HG03066 (cell line): ENCODE data around the gene KIR3DL2.
"Not testable (repeated sequence)": the region's sequence is repeated elsewhere in the genome, so short reads cannot be mapped to it uniquely, and the experiment has no call there.

Experiments used
- ATAC-seq: cut with Tn5 transposase; IDR thresholded peaks from one replicate; pipeline ENCODE4 v1.9.1; 2021; ENCODE audit warnings: low read depth; ENCODE audit not compliant: unreplicated experiment

KIR3DL2 gene

GRCh38 chr19:54863459-54863858, 13.2 kb downstream of the KIR3DL2 start:
- not testable (repeated sequence) for ATAC-seq

DNA sequence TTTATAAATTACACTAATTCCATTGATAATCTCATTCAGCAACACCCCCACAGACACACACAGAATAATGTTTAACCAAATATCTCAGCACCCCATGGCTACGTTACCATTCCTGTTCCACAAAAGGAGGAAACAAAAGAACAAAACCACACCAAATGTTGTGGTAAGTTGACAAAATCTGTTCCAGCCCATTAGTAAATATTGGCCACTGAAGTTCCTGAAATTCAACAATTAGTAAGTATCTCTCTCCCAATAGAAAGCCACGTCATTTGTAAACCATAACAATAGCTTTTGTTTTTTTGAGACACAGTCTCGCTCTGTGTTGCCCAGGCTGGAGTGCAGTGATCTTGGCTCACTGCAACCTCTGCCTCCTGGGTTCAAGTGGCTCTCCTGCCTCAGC, 21.5 kb downstream of the KIR3DL2 start:
- ATAC-seq = no peak

- ATAC-seq = no peak
These were observed 23.7 kb downstream of the KIR3DL2 start, which contains the start of gene FCAR for GRCh38 chr19:54873990-54874389. Gene FCAR (plus strand): TSS chr19:54874235. CDS start chr19:54874290, 55 bp downstream.

- no peak for ATAC-seq
These were observed 25.3 kb downstream of the KIR3DL2 start for GRCh38 chr19:54875506-54875905.

- no peak for ATAC-seq
These were observed 27.2 kb downstream of the KIR3DL2 start for GRCh38 chr19:54877471-54877870.

DNA sequence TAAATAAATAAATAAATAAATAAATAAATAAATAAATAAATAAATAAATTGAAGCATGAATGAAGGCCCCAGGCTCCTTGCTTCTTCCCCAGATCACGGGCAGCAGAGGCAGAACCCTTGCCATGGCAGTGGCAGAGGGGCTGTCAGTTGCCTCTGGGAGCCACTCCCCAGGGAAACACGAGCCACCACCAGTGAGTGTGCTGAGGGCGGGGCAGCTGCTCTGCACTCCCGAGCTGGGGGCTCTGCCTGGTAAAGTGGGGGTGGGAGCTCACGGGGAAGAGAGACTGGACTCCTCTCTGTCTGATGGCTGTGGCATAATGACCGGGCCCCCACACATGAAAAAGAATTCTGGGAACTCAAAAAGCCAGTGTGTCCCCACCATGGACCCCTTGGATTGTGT, 31.6 kb downstream of the KIR3DL2 start:
- no peak for ATAC-seq

DNA sequence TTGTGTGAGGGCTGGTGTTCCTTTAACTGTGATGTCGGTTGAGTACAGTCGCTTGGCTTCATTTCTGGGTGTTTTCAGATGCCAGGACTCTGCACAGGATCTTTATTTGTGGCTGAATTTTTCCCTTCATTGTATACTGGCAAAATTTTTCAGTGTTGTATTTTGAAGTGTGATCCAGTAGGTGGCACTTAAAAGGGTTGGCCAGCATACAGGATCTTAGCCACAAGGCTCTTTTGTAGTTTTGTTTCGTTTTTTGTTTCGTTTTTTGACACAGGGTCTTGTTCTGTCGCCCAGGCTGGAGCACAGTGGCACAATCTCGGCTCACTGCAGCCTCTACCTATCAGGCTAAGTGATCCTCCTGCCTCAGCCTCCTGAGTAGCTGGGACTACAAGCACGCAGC, 32.5 kb downstream of the KIR3DL2 start:
- no peak for ATAC-seq

GRCh38 chr19:54883228-54883627, 33.0 kb downstream of the KIR3DL2 start:
- no peak for ATAC-seq

DNA sequence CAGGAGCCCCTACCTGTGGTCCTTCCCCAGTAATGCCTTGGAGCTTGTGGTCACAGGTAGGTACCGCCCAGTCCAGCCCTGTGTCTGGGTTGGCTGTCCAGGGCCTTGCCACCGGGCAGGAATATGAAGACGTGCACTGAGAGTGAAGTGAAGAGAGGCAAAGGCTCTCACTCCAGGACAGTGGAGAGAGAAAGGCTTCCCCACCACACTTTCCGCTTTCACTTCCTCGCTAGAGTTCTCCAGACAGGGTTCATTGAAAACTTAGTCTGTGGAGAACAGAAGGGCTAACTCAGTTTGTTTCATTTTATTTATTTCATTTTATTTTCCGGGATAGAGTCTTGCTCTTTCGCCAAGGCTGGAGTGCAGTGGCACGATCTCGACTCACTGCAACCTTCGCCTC, 38.0 kb downstream of the KIR3DL2 start:
- no peak for ATAC-seq

GRCh38 chr19:54889566-54889965, 39.3 kb downstream of the KIR3DL2 start:
- no peak for ATAC-seq

DNA sequence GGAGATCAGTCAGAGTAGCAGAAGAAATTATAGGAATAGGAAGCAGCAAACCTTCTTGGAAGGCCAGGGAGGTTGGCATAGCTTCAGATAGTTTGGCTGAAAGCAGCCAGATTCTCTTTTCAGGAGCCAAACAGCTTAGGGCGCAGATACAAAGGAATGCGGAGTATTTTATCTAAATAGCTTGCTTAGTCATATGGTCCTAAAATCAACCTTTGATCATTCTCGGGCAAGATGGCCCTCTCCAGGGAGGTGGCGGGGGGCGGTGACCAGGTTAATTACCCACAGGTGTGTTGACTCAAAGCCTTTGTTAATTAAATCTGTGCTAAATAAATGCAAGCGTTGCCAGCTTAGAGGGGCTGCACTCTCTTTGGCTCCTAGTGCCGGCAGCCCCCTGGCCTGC, 43.2 kb downstream of the KIR3DL2 start:
- no peak for ATAC-seq

DNA sequence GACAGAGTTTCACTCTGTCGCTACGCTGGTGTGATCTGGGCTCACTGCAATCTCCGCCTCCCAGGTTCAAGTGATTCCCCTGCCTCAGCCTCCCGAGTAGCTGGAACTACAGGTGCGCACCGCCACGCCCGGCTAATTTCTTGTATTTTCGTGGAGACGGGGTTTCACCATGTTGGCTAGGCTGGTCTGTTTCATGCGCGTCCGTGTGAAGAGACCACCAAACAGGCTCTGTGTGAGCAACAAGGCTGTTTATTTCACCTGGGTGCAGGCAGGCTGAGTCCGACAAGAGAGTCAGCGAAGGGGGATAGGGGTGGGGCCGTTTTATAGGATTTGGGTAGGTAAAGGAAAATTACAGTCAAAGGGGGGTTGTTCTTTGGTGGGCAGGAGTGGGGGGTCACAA, 43.9 kb downstream of the KIR3DL2 start:
- ATAC-seq = not testable (repeated sequence)

DNA sequence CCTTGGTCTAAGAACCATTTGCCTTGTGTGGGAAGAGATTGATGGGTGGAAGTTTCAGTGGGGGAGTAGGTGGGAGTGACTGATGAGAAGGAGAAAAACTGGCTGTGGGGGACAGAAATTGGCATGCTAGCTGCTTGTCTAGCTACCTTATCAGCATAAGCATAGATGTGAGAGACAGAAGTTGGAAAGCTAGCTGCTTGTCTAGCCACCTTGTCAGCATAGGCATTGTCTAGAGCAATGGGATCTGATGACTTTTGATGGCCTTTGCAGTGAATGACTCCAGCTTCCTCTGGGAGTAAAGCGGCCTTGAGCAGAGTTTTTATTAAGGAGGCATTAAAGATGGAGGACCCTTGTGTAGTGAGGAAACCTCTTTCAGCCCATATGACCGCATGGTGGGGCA, 45.8 kb downstream of the KIR3DL2 start:
- no peak for ATAC-seq

- not testable (repeated sequence) for ATAC-seq
These were observed 48.4 kb downstream of the KIR3DL2 start for GRCh38 chr19:54898685-54899084.

DNA sequence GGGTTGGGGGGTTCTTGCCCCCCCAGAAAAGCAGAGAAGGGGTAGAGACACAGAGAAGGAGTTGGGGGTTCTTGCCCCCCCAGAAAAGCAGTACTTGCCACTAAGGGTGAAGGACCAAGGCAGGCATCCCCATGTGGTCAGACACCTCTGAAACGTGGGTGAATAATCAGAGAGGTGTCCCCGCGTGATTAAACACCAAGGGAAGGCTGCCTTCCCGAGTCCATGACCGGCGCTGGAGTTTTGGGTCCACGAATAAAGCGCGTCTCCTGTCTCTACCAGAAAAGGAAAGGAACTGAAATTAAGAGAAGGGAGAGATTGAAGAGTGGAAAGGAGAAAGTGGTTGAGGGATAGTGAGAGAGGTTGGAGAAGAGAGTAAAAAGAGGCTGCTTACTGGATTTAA, 49.4 kb downstream of the KIR3DL2 start:
- not testable (repeated sequence) for ATAC-seq

DNA sequence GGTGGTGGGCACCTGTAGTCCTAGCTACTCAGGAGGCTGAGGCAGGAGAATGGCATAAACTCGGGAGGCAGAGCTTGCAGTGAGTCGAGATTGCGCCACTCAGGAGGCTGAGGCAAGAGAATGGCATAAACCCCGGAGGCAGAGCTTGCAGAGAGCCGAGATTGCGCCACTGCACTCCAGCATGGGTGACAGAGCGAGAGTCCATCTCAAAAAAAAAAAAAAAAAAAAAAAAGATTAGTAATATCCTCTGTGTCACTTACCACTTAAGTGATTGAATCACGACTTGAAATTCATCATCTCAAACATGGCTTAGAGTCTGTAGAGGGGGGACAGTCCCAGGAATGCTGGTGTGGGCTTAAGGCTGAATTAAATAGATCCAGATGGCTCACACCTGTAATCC, 50.9 kb downstream of the KIR3DL2 start:
- ATAC-seq = not testable (repeated sequence)

GRCh38 chr19:54902061-54902460, 51.8 kb downstream of the KIR3DL2 start:
- ATAC-seq = no peak

- ATAC-seq = no peak
These were observed 53.1 kb downstream of the KIR3DL2 start for GRCh38 chr19:54903303-54903702.

DNA sequence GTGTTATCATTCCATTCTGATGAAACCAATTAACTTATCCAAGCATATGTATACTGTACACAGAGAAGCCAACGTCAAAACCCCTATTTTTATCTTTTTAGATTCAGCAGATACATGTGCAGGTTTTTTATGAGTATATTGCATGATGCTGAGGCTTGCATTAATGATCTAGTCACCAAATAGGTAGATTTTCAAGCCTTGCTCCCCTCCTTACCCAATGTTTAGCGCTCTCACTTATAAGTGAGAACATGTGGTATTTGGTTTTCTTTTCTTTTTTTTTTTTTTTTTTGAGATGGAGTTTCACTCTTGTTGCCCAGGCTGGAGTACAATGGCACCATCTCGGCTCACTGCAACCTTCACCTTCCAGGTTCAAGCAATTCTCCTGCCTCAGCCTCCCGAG, 54.0 kb downstream of the KIR3DL2 start:
- not testable (repeated sequence) for ATAC-seq

DNA sequence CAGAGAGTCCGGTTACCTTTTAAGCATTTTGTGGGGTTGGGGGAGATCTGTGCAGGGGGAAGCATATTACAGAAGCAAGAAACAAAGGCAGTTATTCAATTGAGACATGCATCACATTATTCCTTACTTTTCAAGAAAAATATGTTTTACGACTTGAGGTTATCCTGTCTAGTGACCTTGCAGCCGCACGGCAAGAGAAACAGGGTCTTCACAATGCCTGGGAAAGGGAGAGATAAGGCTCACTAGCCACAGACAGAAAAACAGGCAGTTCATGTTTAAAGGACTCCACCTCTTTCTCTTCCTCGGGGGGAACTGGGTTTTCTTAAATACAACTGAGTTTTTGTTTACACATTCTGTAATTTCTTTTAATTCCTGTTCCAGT, 55.2 kb downstream of the KIR3DL2 start:
- no peak for ATAC-seq

- no peak for ATAC-seq
These were observed 55.7 kb downstream of the KIR3DL2 start, which contains the start of gene NCR1 for GRCh38 chr19:54905803-54906511. Gene NCR1 (plus strand): TSS chr19:54906148. CDS start chr19:54906188, 40 bp downstream.

DNA sequence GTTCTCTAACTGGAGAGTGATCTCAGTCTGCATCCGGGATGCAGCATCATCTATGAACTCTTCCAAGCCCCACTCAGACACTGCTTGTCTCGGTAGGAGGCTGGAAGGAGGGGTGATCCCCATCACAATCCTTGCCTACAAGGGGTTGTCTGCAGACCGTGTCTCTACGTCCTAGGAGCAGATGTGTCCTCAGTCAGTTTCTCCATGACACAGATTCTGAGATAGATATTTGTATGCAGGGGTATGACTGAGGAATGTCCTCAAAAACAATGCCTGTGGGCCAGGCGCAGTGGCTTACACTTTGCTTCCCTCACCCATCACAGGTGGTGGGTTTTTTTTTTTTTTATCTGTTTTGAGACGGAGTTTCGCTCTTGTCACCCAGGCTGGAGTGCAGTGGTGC, 56.6 kb downstream of the KIR3DL2 start:
- no peak for ATAC-seq

- not testable (repeated sequence) for ATAC-seq
These were observed 57.7 kb downstream of the KIR3DL2 start for GRCh38 chr19:54907899-54908298.
